Esophagus squamous epithelium (tissue), 5 donors: ENCODE results near the gene GET3. TPM values are rescaled to one million over a fixed set of nuclear protein-coding genes. Genes with fewer than 3 reads are reported as not detected.

Experiments used
- DNase-seq: peaks from one replicate; lab custom pipeline; 2025; lab: John Stamatoyannopoulos, UW
- H3K27ac ChIP-seq, 4 donors: fragments of 200-600 bp; sonication (generic); one replicate each; pipeline ENCODE4 v1.5.1; 2016 to 2019; ENCODE audit warnings: mild to moderate bottlenecking in 1 of 4
- H3K27me3 ChIP-seq, 4 donors: fragments of 200-600 bp; sonication (generic); 1 replicate in 3 of 4; 2 replicates in 1 of 4; pipeline versions ENCODE4 v1.5.1 to v1.6.0; 2017 to 2021; ENCODE audit warnings: antibody characterized with exemption in 1 of 4
- H3K36me3 ChIP-seq, 3 donors: fragments of 200-600 bp; sonication (generic); one replicate each; pipeline ENCODE4 v1.5.1; 2016 to 2019
- H3K4me1 ChIP-seq, 3 donors: fragments of 200-600 bp; sonication (generic); one replicate each; pipeline ENCODE4 v1.5.1; 2017 to 2019
- H3K4me3 ChIP-seq, 4 donors: fragments of 200-600 bp; sonication (generic); 1 replicate in 3 of 4; 2 replicates in 1 of 4; pipeline ENCODE4 v1.5.1; 2016 to 2019; ENCODE audit warnings: mild to moderate bottlenecking in 2 of 4, moderate library complexity in 1 of 4
- H3K9me3 ChIP-seq, 3 donors: fragments of 200-600 bp; sonication (generic); one replicate each; pipeline ENCODE4 v1.5.1; 2016 to 2019
- POLR2A ChIP-seq, 4 donors: fragments of 450-650 bp; IDR thresholded peaks; one replicate each; pipeline ENCODE4 v1.6.1; 2017; ENCODE audit warnings: antibody characterized with exemption in 4 of 4, mild to moderate bottlenecking in 4 of 4, moderate library complexity in 3 of 4
- WGBS, 2 donors: methylation state at CpG; one replicate each; pipeline ENCODE4 v1.1.5; 2018; 5-methylcytosine and 5-hydroxymethylcytosine counted together
- intact Hi-C: fragments of 100-400 bp; cut with DNase I; formaldehyde crosslinking; loops from one replicate; pipeline ENCODE4 v1.15.0; 2022
- total RNA-seq, 4 donors: library from RNA; depleted of rRNA; stranded (reverse); fragments of >200 nt; gene quantifications; one replicate each; pipeline ENCODE4 v1.1.0, GENCODE V29; 2016
- TF ChIP-seq, protein P1 (sequence below), 6 experiments: fragments of 450-650 bp in 4 of 6; fragments of 200-600 bp in 2 of 6; sonication (generic) in 2 of 6; IDR thresholded peaks; one replicate each; pipeline ENCODE4 v1.5.1; 2016 to 2019; ENCODE audit warnings: antibody characterized with exemption in 6 of 6, mild to moderate bottlenecking in 4 of 6, moderate library complexity in 4 of 6
- donor health status: DM: yes; HTN: yes; CAD: no.

The GET3 gene
- total RNA-seq, 4 donors from 2014 or later: 36.8 to 69.9 (median 51.2) TPM

DNA sequence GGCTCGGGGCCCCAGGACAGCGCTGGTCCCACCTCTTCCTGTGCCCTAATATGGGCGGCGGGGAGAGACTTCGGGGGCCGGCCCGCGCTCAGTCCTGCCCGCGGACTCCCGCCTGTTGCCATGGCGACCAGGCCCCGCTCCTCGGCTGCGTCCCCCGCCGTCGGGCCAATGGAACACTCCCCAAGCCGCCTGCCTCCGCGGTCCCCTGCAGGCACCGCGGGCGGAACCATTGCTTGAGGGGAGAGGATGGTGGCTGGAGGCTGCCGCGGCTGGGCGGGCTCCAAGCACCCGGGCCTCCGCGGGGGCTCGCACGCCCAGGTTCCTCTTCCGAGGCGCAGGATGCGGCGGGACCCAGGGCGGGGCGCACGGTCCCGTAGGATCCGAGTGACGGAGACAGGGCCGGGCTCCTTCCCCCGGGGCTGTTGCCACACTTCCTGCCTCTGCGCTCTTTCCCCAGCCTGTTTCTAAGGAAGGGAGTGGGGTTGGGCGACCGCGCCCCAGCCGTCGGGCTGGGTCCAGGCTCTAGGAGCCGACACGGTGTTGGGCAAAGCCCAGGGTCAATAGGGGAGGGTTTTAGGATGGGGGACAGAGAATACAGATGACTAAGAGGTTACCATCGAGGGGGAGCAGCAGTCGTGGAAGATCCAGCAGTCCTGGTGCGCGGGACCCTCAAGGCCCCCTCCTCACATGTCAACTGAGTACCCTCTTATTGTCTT lies 52.8 kb downstream of the GET3 start:
- TF ChIP-seq, protein P1, sequence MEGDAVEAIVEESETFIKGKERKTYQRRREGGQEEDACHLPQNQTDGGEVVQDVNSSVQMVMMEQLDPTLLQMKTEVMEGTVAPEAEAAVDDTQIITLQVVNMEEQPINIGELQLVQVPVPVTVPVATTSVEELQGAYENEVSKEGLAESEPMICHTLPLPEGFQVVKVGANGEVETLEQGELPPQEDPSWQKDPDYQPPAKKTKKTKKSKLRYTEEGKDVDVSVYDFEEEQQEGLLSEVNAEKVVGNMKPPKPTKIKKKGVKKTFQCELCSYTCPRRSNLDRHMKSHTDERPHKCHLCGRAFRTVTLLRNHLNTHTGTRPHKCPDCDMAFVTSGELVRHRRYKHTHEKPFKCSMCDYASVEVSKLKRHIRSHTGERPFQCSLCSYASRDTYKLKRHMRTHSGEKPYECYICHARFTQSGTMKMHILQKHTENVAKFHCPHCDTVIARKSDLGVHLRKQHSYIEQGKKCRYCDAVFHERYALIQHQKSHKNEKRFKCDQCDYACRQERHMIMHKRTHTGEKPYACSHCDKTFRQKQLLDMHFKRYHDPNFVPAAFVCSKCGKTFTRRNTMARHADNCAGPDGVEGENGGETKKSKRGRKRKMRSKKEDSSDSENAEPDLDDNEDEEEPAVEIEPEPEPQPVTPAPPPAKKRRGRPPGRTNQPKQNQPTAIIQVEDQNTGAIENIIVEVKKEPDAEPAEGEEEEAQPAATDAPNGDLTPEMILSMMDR (IDR thresholded peaks at IDR 0.05): no peak
- TF ChIP-seq POLR2A (IDR thresholded peaks at IDR 0.05): peak in 3 of 4 donors; percentile 20 to 95 (median 94)
- H3K36me3 ChIP-seq: peaks cover 0 to 11% (median 0%) of the 10 kb centered on the region in 3 donors
- H3K27me3 ChIP-seq: no peaks in the 10 kb centered on the region
- 0% methylated on average over 6 to 12 of the region's 56 CpGs for WGBS, 2 donors
- H3K27ac ChIP-seq: peak overlapping the region; percentile 99
- DNase-seq: peak; percentile 80
- peaks cover 54 to 77% (median 63%) of the 10 kb centered on the region in 3 donors for H3K4me1 ChIP-seq
- intact Hi-C loops: no loop called here
- no peaks in the 10 kb centered on the region for H3K9me3 ChIP-seq
- H3K4me3 ChIP-seq: peak overlapping the region; percentile 79 to 89 (median 88)

DNA sequence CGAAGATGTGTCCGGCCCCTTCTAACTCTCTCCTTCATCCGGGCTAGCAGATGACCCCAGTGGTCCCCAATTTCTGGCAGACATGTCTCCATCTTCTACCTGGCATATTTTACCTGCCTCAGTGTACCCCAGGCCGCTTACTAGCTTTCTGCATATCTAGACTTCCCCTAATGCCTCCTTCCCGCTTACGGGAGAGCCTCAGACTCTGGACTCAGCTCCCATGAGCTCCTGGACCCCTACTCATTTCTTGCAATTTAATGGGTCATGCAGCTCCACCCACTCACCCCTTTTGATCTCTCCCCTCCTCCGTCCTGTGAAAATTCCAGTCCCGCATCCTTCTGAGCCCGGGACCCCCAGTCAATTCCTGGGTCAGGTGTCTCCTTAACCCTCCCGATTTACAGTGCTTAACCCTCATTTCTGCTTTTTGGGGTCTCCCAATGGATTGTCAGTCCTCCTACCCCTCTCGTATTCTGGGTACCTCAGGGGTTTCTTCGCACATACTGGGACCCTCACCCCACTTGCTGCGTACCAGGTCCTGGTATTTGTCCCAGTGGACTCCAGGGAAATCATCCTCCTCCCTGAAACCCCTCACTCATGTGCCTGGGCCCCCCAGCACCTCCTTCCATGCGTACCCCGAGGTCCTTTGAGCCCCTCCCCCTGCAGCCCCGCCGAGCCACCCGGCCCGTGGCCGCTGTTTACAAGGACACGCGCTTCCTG lies 53.5 kb downstream of the GET3 start:
- intact Hi-C loops: no loop called here
- no peak for DNase-seq
- Histone ChIP-seq H3K4me1 (peaks cover 50 to 77% (median 62%) of the 10 kb centered on the region in 3 donors), H3K27ac (peak overlapping the region; percentile 99), H3K36me3 (peaks cover 0 to 11% (median 0%) of the 10 kb centered on the region in 3 donors), H3K27me3 (no peaks in the 10 kb centered on the region), H3K4me3 (peak overlapping the region; percentile 79 to 89 (median 88)), H3K9me3 (no peaks in the 10 kb centered on the region)
- 1% methylated on average over 15 to 16 of the region's 22 CpGs for WGBS, 2 donors
- no peak for TF ChIP-seq POLR2A (IDR thresholded peaks at IDR 0.05)

DNA sequence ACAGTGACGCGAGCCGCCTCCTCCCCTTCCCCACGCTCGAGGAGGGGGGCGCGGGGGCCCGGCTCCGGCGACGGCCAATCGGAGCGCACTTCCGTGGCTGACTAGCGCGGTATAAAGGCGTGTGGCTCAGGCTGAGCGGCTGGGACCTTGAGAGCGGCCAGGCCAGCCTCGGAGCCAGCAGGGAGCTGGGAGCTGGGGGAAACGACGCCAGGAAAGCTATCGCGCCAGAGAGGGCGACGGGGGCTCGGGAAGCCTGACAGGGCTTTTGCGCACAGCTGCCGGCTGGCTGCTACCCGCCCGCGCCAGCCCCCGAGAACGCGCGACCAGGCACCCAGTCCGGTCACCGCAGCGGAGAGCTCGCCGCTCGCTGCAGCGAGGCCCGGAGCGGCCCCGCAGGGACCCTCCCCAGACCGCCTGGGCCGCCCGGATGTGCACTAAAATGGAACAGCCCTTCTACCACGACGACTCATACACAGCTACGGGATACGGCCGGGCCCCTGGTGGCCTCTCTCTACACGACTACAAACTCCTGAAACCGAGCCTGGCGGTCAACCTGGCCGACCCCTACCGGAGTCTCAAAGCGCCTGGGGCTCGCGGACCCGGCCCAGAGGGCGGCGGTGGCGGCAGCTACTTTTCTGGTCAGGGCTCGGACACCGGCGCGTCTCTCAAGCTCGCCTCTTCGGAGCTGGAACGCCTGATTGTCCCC lies 54.2 kb downstream of the GET3 start, which contains the start of gene JUNB:
Gene JUNB (plus strand): TSS at position 142 of the 706 bp plus-strand sequence. CDS start 286 bp downstream, at position 428.
- Histone ChIP-seq H3K27ac (peak within 1 kb of the TSS; percentile 99), H3K36me3 (peaks cover 0 to 11% (median 0%) of the 10 kb centered on the region in 3 donors), H3K27me3 (no peaks in the 10 kb centered on the region), H3K9me3 (no peaks in the 10 kb centered on the region), H3K4me1 (peaks cover 48 to 77% (median 62%) of the 10 kb centered on the region in 3 donors), H3K4me3 (peak within 1 kb of the TSS; percentile 79 to 89 (median 88))
- intact Hi-C loops: no loop called here
- WGBS, 2 donors: 0% methylated on average over 37 of the region's 73 CpGs; no CpG with 5 or more reads in 1 of the 2 donors
- peak; percentile 86 for DNase-seq
- TF ChIP-seq, protein P1 (IDR thresholded peaks at IDR 0.05): peak in 4 of 6 experiments; percentile 18 to 32 (median 26)
- TF ChIP-seq POLR2A (IDR thresholded peaks at IDR 0.05): peak; percentile 97 to 100 (median 100)

DNA sequence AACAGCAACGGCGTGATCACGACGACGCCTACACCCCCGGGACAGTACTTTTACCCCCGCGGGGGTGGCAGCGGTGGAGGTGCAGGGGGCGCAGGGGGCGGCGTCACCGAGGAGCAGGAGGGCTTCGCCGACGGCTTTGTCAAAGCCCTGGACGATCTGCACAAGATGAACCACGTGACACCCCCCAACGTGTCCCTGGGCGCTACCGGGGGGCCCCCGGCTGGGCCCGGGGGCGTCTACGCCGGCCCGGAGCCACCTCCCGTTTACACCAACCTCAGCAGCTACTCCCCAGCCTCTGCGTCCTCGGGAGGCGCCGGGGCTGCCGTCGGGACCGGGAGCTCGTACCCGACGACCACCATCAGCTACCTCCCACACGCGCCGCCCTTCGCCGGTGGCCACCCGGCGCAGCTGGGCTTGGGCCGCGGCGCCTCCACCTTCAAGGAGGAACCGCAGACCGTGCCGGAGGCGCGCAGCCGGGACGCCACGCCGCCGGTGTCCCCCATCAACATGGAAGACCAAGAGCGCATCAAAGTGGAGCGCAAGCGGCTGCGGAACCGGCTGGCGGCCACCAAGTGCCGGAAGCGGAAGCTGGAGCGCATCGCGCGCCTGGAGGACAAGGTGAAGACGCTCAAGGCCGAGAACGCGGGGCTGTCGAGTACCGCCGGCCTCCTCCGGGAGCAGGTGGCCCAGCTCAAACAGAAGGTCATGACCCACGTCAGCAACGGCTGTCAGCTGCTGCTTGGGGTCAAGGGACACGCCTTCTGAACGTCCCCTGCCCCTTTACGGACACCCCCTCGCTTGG lies 55.0 kb downstream of the GET3 start:
- TF ChIP-seq POLR2A (IDR thresholded peaks at IDR 0.05): peak in 2 of 4 donors; percentile 21 to 74
- TF ChIP-seq, protein P1 (IDR thresholded peaks at IDR 0.05): no peak
- peaks cover 0 to 11% (median 7%) of the 10 kb centered on the region in 3 donors for H3K36me3 ChIP-seq
- H3K9me3 ChIP-seq: no peaks in the 10 kb centered on the region
- no peaks in the 10 kb centered on the region for H3K27me3 ChIP-seq
- H3K4me3 ChIP-seq: peak overlapping the region; percentile 79 to 89 (median 88)
- peak overlapping the region; percentile 99 for H3K27ac ChIP-seq
- intact Hi-C loops: no loop called here
- no peak for DNase-seq
- peaks cover 41 to 74% (median 57%) of the 10 kb centered on the region in 3 donors for H3K4me1 ChIP-seq
- WGBS, 2 donors: 0% methylated on average over 8 to 9 of the region's 84 CpGs
